Measurements from ENCODE around the gene NACAD.

DNA sequence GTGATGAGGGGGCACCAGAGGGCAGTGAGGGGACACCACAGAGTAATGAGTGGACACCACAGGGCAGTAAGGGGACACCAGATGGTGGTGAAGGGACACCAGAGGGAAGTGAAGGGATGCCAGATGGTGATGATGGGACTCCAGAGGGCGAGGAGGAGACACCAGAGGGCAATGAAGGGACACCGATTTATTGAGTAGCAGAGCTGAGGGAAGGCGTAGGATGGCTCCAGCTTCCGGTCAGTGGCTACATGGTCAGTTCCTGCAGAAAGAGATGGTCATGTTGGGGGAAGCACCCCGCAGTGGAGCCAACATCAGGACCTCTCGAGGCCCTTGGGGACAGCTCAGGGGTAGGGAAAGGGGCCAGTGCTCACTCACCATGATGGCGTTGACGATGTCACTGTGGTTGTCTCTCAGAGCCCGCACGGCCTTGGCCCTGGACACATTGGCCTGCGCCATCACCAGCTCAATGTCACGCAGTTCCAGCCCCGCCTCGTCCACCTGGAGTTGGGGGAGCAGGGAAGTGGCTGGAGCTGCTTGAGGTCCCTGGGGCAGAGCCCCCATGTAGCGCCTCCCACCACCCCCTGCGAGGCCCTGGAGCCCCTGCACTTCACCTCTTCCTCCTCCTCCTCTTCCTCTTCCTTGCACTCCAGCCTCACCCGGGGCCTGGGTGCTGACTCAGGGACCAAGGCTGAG is 8.4 kb downstream of the NACAD start:
- TF ChIP-seq, protein P1, sequence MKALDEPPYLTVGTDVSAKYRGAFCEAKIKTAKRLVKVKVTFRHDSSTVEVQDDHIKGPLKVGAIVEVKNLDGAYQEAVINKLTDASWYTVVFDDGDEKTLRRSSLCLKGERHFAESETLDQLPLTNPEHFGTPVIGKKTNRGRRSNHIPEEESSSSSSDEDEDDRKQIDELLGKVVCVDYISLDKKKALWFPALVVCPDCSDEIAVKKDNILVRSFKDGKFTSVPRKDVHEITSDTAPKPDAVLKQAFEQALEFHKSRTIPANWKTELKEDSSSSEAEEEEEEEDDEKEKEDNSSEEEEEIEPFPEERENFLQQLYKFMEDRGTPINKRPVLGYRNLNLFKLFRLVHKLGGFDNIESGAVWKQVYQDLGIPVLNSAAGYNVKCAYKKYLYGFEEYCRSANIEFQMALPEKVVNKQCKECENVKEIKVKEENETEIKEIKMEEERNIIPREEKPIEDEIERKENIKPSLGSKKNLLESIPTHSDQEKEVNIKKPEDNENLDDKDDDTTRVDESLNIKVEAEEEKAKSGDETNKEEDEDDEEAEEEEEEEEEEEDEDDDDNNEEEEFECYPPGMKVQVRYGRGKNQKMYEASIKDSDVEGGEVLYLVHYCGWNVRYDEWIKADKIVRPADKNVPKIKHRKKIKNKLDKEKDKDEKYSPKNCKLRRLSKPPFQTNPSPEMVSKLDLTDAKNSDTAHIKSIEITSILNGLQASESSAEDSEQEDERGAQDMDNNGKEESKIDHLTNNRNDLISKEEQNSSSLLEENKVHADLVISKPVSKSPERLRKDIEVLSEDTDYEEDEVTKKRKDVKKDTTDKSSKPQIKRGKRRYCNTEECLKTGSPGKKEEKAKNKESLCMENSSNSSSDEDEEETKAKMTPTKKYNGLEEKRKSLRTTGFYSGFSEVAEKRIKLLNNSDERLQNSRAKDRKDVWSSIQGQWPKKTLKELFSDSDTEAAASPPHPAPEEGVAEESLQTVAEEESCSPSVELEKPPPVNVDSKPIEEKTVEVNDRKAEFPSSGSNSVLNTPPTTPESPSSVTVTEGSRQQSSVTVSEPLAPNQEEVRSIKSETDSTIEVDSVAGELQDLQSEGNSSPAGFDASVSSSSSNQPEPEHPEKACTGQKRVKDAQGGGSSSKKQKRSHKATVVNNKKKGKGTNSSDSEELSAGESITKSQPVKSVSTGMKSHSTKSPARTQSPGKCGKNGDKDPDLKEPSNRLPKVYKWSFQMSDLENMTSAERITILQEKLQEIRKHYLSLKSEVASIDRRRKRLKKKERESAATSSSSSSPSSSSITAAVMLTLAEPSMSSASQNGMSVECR (CRISPR knock-in tag; IDR thresholded peaks at IDR 0.05; ENCODE audit: borderline replicate concordance), result no peak
- TF ChIP-seq, protein P2, sequence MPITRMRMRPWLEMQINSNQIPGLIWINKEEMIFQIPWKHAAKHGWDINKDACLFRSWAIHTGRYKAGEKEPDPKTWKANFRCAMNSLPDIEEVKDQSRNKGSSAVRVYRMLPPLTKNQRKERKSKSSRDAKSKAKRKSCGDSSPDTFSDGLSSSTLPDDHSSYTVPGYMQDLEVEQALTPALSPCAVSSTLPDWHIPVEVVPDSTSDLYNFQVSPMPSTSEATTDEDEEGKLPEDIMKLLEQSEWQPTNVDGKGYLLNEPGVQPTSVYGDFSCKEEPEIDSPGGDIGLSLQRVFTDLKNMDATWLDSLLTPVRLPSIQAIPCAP (CRISPR knock-in tag; IDR thresholded peaks at IDR 0.05), result no peak
- TF ChIP-seq CREM (CRISPR knock-in tag; IDR thresholded peaks at IDR 0.05) (no peak), ETV6 (CRISPR knock-in tag; IDR thresholded peaks at IDR 0.05) (no peak), SP1 (CRISPR knock-in tag; conservative IDR thresholded peaks at IDR 0.05) (no peak), ZNF232 (CRISPR knock-in tag; IDR thresholded peaks at IDR 0.05) (no peak)
- TF ChIP-seq, protein P3, sequence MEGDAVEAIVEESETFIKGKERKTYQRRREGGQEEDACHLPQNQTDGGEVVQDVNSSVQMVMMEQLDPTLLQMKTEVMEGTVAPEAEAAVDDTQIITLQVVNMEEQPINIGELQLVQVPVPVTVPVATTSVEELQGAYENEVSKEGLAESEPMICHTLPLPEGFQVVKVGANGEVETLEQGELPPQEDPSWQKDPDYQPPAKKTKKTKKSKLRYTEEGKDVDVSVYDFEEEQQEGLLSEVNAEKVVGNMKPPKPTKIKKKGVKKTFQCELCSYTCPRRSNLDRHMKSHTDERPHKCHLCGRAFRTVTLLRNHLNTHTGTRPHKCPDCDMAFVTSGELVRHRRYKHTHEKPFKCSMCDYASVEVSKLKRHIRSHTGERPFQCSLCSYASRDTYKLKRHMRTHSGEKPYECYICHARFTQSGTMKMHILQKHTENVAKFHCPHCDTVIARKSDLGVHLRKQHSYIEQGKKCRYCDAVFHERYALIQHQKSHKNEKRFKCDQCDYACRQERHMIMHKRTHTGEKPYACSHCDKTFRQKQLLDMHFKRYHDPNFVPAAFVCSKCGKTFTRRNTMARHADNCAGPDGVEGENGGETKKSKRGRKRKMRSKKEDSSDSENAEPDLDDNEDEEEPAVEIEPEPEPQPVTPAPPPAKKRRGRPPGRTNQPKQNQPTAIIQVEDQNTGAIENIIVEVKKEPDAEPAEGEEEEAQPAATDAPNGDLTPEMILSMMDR (IDR thresholded peaks at IDR 0.05), result no peak
- TF ChIP-seq, protein P4, sequence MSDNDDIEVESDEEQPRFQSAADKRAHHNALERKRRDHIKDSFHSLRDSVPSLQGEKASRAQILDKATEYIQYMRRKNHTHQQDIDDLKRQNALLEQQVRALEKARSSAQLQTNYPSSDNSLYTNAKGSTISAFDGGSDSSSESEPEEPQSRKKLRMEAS (CRISPR knock-in tag; IDR thresholded peaks at IDR 0.05), result no peak
